HCT116 (cell line): Measurements from ENCODE around the gene FGGY. TPM values are rescaled to one million over a fixed set of nuclear protein-coding genes. Genes with fewer than 3 reads are reported as not detected.

ENCODE experiments used
- ATAC-seq: fragments of 200-7000 bp; cut with Tn5 transposase; 2 replicates; pipeline ENCODE4 v1.9.1; 2020; ENCODE audit warnings: mild to moderate bottlenecking, moderate library complexity
- BruUV-seq: library from RNA; stranded (reverse); fragments of 400-500 nt; replicated peaks from 2 replicates; lab custom pipeline; 2021; lab: Mats Ljungman, UMichigan
- CTCF ChIA-PET: fragments of 300-600 bp; sonication (Branson Sonifier 250); formaldehyde crosslinking; loops from one replicate; lab custom pipeline; 2021; ENCODE audit warnings: antibody characterized with exemption; lab: Charles Lee
- POLR2A ChIA-PET: fragments of 300-600, 350-600 bp; sonication (Branson Sonifier 250); formaldehyde crosslinking; loops from one replicate; lab custom pipeline; 2021; ENCODE audit warnings: antibody characterized with exemption; lab: Charles Lee
- RAD21 ChIA-PET, 2 experiments: fragments of 300-600 bp; sonication (Branson Sonifier 250); formaldehyde crosslinking; loops; one replicate each; lab custom pipeline; 2023; ENCODE audit warnings: low total read pairs in 2 of 2; ENCODE audit not compliant: uncharacterized antibody in 2 of 2, unreplicated experiment in 2 of 2, low non-redundant PET in 1 of 2; lab: Charles Lee
- DNase-seq: peaks from one replicate; pipeline ENCODE4 v3.0.0-alpha.2; 2010; ENCODE audit warnings: low read depth, low spot score
- H2AFZ ChIP-seq: fragments of 200-600 bp; shearing (Covaris generic), sonication (generic); 2 replicates; pipeline ENCODE4 v1.6.1; 2017; ENCODE audit warnings: low read depth, mixed run types, mixed read lengths, antibody characterized with exemption, low read length; ENCODE audit not compliant: poor library complexity, severe bottlenecking
- H3K27ac ChIP-seq: 2 replicates; pipeline ENCODE4 v1.5.1; 2012; ENCODE audit warnings: low read depth, low read length
- H3K27me3 ChIP-seq: fragments of 200-600 bp; sonication (generic); 2 replicates; pipeline ENCODE4 v1.6.1; 2016; ENCODE audit warnings: mixed run types, low read length, mixed read lengths; ENCODE audit not compliant: insufficient read depth
- H3K36me3 ChIP-seq, 2 experiments: fragments of 200-500 bp in 1 of 2; fragments of 200-600 bp in 1 of 2; sonication (Bioruptor generic) in 1 of 2; sonication (generic) in 1 of 2; 2 replicates each; pipeline versions ENCODE4 v1.5.1 to v1.6.1; 2014 to 2016; ENCODE audit warnings: low read length in 2 of 2, inconsistent platforms in 1 of 2, mixed read lengths in 1 of 2, mixed run types in 1 of 2; ENCODE audit not compliant: insufficient read depth in 2 of 2, control insufficient read depth in 1 of 2
- H3K4me1 ChIP-seq, 2 experiments: fragments of 200-600 bp in 1 of 2; sonication (generic) in 1 of 2; 2 replicates each; pipeline versions ENCODE4 v1.5.1 to v1.6.1; 2012 to 2017; ENCODE audit warnings: low read length in 2 of 2, inconsistent platforms in 1 of 2, mild to moderate bottlenecking in 1 of 2, mixed read lengths in 1 of 2, mixed run types in 1 of 2, moderate library complexity in 1 of 2; ENCODE audit not compliant: insufficient read depth in 2 of 2, control insufficient read depth in 1 of 2
- H3K4me2 ChIP-seq: fragments of 200-600 bp; sonication (generic); 2 replicates; pipeline ENCODE4 v1.6.1; 2017; ENCODE audit warnings: mixed run types, low read length, mixed read lengths
- H3K4me3 ChIP-seq, 2 experiments: fragments of 200-600 bp in 1 of 2; sonication (generic) in 1 of 2; replicated peaks in 1 of 2; 2 replicates each; pipeline ENCODE4 v1.5.1; 2011 to 2016; ENCODE audit warnings: low read length in 2 of 2, control low read depth in 1 of 2, low read depth in 1 of 2, mild to moderate bottlenecking in 1 of 2, mixed read lengths in 1 of 2, mixed run types in 1 of 2
- H3K79me2 ChIP-seq: fragments of 200-600 bp; sonication (generic); 2 replicates; pipeline ENCODE4 v1.6.1; 2017; ENCODE audit warnings: mild to moderate bottlenecking, mixed run types, low read length, moderate library complexity, mixed read lengths; ENCODE audit not compliant: insufficient read depth
- H3K9ac ChIP-seq: fragments of 200-600 bp; sonication (generic); 2 replicates; pipeline ENCODE4 v1.6.1; 2016; ENCODE audit warnings: low read length, mixed read lengths
- H3K9me2 ChIP-seq: fragments of 200-600 bp; sonication (generic), shearing (Covaris generic); 2 replicates; pipeline ENCODE4 v1.6.1; 2017; ENCODE audit warnings: mixed run types, mild to moderate bottlenecking, moderate library complexity; ENCODE audit not compliant: insufficient read depth
- H3K9me3 ChIP-seq, 2 experiments: fragments of 200-500 bp in 1 of 2; fragments of 200-600 bp in 1 of 2; sonication (Bioruptor generic) in 1 of 2; sonication (generic) in 1 of 2; 2 replicates each; pipeline ENCODE4 v1.6.1; 2014 to 2017; ENCODE audit warnings: low read length in 2 of 2, mixed read lengths in 2 of 2, inconsistent platforms in 1 of 2, low read depth in 1 of 2, mild to moderate bottlenecking in 1 of 2, mixed run types in 1 of 2, moderate library complexity in 1 of 2; ENCODE audit not compliant: control insufficient read depth in 1 of 2, insufficient read depth in 1 of 2
- H4K20me1 ChIP-seq: fragments of 200-600 bp; sonication (generic), shearing (Covaris generic); 2 replicates; pipeline ENCODE4 v1.6.1; 2017; ENCODE audit warnings: mixed run types, mild to moderate bottlenecking, moderate library complexity; ENCODE audit not compliant: insufficient read depth
- CBX3 ChIP-seq: IDR thresholded peaks from 2 replicates; pipeline ENCODE4 v1.6.1; 2012; ENCODE audit warnings: low read depth
- CEBPB ChIP-seq: IDR thresholded peaks from 2 replicates; pipeline ENCODE4 v1.6.1; 2012; ENCODE audit warnings: low read depth
- CTCF ChIP-seq, 3 experiments: fragments of 200-600 bp in 1 of 3; sonication (generic) in 1 of 3; IDR thresholded peaks in 2 of 3; conservative IDR thresholded peaks in 1 of 3; 2 replicates each; pipeline ENCODE4 v1.5.1; 2012 to 2017; ENCODE audit warnings: low read depth in 2 of 3, low read length in 2 of 3, antibody characterized with exemption in 1 of 3, borderline replicate concordance in 1 of 3, control low read depth in 1 of 3, mild to moderate bottlenecking in 1 of 3, mixed read lengths in 1 of 3, mixed run types in 1 of 3, moderate library complexity in 1 of 3; ENCODE audit not compliant: insufficient read depth in 1 of 3
- EGR1 ChIP-seq: IDR thresholded peaks from 2 replicates; pipeline ENCODE4 v1.6.1; 2012; ENCODE audit warnings: low read depth
- ELF1 ChIP-seq: IDR thresholded peaks from 2 replicates; pipeline ENCODE4 v1.6.1; 2012; ENCODE audit warnings: low read depth, borderline replicate concordance
- EZH2phosphoT487 ChIP-seq: fragments of 200-600 bp; IDR thresholded peaks from 2 replicates; pipeline ENCODE4 v1.6.1; 2018; ENCODE audit warnings: antibody characterized with exemption, borderline replicate concordance
- FOSL1 ChIP-seq: IDR thresholded peaks from 2 replicates; pipeline ENCODE4 v1.6.1; 2012; ENCODE audit warnings: low read depth
- JUND ChIP-seq: IDR thresholded peaks from 2 replicates; pipeline ENCODE4 v1.6.1; 2012
- POLR2AphosphoS5 ChIP-seq: IDR thresholded peaks from 2 replicates; pipeline ENCODE4 v1.6.1; 2011; ENCODE audit warnings: mild to moderate bottlenecking, low read depth, low read length, moderate library complexity
- RAD21 ChIP-seq: IDR thresholded peaks from 2 replicates; pipeline ENCODE4 v1.6.1; 2012; ENCODE audit warnings: low read depth, mild to moderate bottlenecking
- REST ChIP-seq: IDR thresholded peaks from 2 replicates; pipeline ENCODE4 v1.6.1; 2012; ENCODE audit warnings: low read depth
- SIN3A ChIP-seq: IDR thresholded peaks from 2 replicates; pipeline ENCODE4 v1.6.1; 2012; ENCODE audit warnings: low read depth
- SP1 ChIP-seq: IDR thresholded peaks from 2 replicates; pipeline ENCODE4 v1.6.1; 2012; ENCODE audit warnings: low read depth
- SRF ChIP-seq: IDR thresholded peaks from 2 replicates; pipeline ENCODE4 v1.6.1; 2012; ENCODE audit warnings: low read depth
- TCF7L2 ChIP-seq: IDR thresholded peaks from 2 replicates; pipeline ENCODE4 v1.7.0; 2011; ENCODE audit warnings: borderline replicate concordance, inconsistent platforms; ENCODE audit not compliant: insufficient read depth, insufficient read length; ENCODE audit errors: extremely low read depth
- YY1 ChIP-seq: IDR thresholded peaks from 2 replicates; pipeline ENCODE4 v1.6.1; 2011; ENCODE audit warnings: low read length, low read depth, moderate library complexity, mild to moderate bottlenecking; ENCODE audit not compliant: insufficient replicate concordance; ENCODE audit errors: extremely low read depth
- ZBTB33 ChIP-seq: IDR thresholded peaks from 2 replicates; pipeline ENCODE4 v1.6.1; 2011; ENCODE audit warnings: mild to moderate bottlenecking, low read length, moderate library complexity; ENCODE audit not compliant: insufficient replicate concordance; ENCODE audit errors: extremely low read depth
- ZFX ChIP-seq: fragments of 450-650 bp; IDR thresholded peaks from 2 replicates; pipeline ENCODE4 v1.6.1; 2017
- ZNF274 ChIP-seq: fragments of 200-500 bp; sonication (Bioruptor generic); IDR thresholded peaks from 2 replicates; pipeline ENCODE4 v1.6.1; 2014; ENCODE audit warnings: mild to moderate bottlenecking, low read depth, low read length, inconsistent platforms
- intact Hi-C: fragments of 100-400 bp; cut with micrococcal nuclease; formaldehyde crosslinking; loops from 2 replicates; pipeline ENCODE4 v1.10.0; 2022
- total RNA-seq: library from RNA; stranded (reverse); gene quantifications from one replicate; pipeline ENCODE4 v1.2.1, GENCODE V29; 2021; ENCODE audit not compliant: unreplicated experiment
- TF ChIP-seq, protein P1 (sequence below): IDR thresholded peaks from 2 replicates; pipeline ENCODE4 v1.6.1; 2012

Gene FGGY
- total RNA-seq, 1 experiment from 2014 or later: 10.6 TPM

GRCh38 chr1:59409549-59409948 is 112.7 kb downstream of the FGGY start:
- H3K9ac ChIP-seq: no peak overlapping the region
- H3K79me2 ChIP-seq: no peaks in the 10 kb centered on the region
- ChIA-PET POLR2A (no interaction called here), RAD21 (no interaction called here), CTCF (no interaction called here)
- no peaks in the 10 kb centered on the region for H4K20me1 ChIP-seq
- BruUV-seq: no TSS peak
- no peak overlapping the region for H3K27ac ChIP-seq
- intact Hi-C loops: no loop called here
- H2AFZ ChIP-seq: no peak overlapping the region
- no peaks in the 10 kb centered on the region for H3K9me3 ChIP-seq
- H3K27me3 ChIP-seq: no peaks in the 10 kb centered on the region
- no peaks in the 10 kb centered on the region for H3K36me3 ChIP-seq
- ATAC-seq (no peak), DNase-seq (no peak)
- H3K4me1 ChIP-seq: no peaks in the 10 kb centered on the region
- H3K4me3 ChIP-seq: no peak overlapping the region
- no peak for TF ChIP-seq ELF1
- TF ChIP-seq, protein P1, sequence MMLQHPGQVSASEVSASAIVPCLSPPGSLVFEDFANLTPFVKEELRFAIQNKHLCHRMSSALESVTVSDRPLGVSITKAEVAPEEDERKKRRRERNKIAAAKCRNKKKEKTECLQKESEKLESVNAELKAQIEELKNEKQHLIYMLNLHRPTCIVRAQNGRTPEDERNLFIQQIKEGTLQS: no peak
- no peak for TF ChIP-seq REST
- TF ChIP-seq EZH2phosphoT487: no peak
- TF ChIP-seq SP1: no peak
- TF ChIP-seq ZFX: no peak
- no peak for TF ChIP-seq ZBTB33
- TF ChIP-seq POLR2AphosphoS5: no peak
- TF ChIP-seq CTCF (IDR thresholded peaks at IDR 0.05 in 2 of 3, conservative IDR thresholded peaks at IDR 0.05 in 1 of 3; ENCODE audit: borderline replicate concordance in 1 of 3, insufficient read depth in 1 of 3, low read depth in 2 of 3, low read length in 2 of 3): no peak
- no peak for TF ChIP-seq SIN3A
- TF ChIP-seq ZNF274: no peak
- no peak for TF ChIP-seq YY1
- TF ChIP-seq JUND: no peak
- no peak for TF ChIP-seq SRF
- no peak for TF ChIP-seq CBX3
- TF ChIP-seq TCF7L2: no peak
- TF ChIP-seq EGR1: no peak
- TF ChIP-seq FOSL1: no peak
- no peak for TF ChIP-seq CEBPB
- TF ChIP-seq RAD21: no peak
- no peaks in the 10 kb centered on the region for H3K9me2 ChIP-seq
- no peak overlapping the region for H3K4me2 ChIP-seq
